Stimulated activated CD4-positive, alpha-beta T cell treated with anti-CD3 and anti-CD28 coated beads, TNF-alpha, amount 100 ng/mL, for 24 hours (primary cell): ENCODE data around the gene LHPP.

Source experiments
- DNase-seq, 3 experiments: peaks; one replicate each; pipeline ENCODE4 v3.0.0-alpha.2; 2020; ENCODE audit warnings: low read depth in 3 of 3

Gene LHPP

DNA sequence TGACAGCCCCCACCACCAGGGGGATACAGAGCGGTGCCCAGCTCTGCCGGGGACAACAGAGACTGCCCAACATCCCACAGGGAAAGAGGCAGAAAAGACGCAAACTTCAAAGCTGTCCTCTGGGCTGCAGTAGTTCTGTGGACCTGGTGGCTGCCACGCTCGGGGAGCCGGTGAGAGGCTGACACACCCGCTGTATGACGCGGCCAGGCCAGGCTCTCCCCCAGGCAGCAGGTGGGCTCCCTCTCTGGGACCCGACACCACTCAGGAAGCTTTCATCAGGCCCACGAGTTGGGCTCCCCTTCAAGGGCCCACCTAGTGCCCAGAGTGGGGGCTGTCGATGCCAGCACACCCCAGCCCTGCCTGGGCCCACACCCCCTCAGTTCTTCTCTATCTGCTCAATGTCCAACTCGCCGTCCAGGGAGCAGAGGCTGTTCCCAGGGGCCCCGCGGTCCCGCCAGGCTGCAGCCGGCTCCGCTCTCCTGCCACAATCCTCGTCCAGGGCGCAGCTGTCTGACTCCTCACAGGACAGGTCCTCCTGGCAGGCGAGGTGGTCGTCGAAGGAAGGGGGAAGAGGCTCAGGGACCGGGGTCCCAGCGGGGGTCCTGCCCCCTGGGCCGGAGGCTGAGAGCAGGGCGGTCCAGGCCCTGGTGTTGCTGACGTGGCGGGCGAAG, 161.4 kb downstream of the LHPP start:
- no peak for DNase-seq

DNA sequence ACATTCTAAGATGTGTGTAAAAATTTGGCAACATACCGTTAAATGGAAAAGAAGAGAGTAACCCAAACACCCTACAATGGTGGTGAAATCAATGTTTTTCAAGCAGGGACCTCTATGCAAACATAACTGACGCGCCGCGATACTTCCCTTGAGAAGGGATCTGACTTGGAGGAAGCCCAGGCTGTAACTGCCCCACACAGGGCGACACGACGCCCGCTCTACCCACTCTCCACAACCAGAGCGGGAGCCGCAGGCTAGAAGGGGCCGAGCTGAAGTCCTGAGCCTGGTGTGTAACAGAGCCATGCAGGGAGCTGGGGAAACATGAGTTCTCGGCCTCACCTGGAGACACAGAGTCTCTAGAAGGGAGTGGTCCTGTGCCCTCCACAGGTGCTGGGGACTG, 162.4 kb downstream of the LHPP start:
- no peak for DNase-seq

DNA sequence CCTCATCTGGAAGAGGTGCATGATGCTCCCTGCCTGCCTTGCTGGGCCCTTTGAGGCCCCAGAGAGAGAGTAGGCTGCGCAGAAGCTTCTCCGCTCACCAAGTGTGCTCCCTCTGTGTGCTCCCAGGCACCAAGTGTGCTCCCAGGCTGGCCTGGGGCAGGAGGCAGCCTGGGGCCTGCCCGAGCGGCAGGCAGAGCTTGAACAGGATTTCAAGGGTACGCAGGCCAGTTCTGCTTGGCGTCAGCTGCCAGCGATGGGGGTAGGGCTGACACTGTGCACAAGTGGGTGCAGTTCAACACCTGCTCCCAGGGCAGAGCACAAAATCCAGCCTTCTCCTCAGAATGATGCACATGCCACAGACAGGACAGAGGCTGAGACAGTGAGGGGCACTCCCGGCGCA, 162.8 kb downstream of the LHPP start:
- DNase-seq = no peak

DNA sequence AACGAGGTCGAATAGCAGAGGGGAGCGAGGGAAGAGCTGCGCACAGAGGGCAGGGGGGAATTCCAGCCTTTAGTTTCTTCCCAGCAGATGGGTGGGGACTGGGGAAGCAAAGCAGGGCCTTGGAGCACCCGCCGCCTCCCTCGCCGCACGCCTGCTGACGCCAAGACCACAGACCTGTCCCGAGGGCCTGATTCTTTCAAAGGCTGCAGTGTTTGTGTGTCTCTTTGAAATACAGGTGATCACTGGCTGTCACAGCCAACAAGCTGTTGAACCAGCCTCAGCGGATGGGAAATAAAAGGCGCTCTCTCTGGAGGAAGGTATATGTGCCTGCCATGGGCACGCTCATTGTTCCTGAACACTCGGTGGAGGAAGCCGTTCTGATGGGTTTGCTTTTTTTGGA, 163.3 kb downstream of the LHPP start:
- DNase-seq = no peak

DNA sequence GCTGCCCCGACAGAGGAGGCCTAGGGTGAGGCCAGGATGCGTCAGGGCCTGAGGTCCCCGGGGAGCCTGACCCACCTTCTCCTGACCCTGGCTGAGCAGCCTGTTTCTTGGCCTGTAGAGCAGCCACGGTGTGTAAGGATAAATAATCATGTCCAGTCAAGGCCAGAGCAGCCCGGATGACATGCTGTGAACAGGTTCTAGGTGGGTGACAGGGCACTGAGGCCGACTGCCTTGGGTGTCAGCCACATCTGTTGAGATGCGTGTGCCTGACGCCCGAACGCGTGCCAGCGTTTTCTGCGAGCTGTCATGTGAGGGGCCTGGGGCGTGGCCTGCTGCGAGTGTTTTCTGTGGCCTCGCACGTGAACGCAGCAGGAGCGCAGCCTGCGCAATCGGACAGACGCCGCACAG, 164.2 kb downstream of the LHPP start:
- DNase-seq = no peak

DNA sequence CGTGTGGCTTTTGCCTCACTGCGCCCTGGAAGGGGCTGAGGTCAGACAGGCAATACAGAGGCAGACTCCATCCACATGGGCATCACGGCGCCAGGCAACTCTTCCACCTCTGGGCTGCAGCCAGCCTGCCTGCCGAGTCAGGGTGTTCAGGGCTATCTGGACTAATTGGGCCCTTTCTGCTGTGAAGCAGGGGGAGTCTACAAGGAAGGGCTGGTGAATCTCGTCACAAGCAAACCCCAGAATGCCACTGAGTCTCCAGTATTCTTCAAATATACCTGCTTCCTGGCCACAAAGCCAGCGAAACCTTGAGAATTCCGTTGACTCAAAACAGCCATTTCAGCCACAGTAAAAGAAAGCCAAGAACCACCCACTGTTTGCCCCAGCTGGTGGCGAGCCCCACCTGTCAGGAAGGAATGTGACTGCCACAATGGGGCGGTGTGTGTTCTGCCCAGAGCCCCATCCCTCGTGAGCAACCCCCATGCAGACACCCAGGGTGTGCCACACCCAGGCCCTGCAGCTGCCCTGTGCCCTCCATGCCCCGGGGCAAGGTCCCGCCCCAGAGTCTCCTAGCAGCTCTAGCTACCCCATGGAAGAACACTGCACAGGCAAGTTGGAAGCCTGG, 165.2 kb downstream of the LHPP start:
- DNase-seq = peak; percentile 22 to 63 (median 26)

DNA sequence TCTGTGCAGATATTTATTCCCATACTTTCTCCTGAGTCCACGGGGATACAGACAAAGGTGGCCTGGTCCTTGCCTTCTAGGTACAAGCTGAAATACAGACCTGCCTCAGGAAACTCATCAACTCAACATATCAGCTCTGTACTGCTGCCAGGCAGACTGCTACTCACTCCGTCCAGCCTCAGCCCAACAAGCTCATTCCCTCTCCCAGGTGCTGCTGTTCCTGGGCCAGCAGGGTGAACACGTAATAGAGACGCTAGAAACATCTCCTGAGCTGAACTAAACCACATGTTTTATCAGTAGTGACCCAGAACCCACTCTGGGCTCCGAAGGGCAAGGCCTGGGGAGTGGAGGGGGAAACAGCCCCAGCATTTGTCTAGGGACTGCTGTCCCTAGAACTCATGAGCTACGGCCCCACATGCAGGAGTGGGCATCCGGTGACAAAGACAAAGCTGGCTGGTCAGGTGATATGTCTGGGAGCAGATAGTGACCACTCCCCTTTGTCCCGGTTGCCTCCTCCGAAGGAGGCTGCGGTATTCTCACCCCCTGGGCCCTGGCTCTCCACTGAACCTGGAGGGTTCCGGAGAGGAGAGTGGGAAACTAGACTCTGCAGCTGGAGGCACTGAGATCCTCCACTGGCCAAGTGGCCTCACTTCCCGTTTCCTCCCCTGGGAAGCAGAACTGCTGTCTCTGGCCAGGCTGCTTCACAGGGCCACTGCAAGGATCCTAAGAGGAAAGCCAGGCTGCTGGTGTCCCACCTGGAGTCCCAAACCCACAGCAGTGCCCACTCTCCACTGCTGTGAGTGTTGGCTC, 166.4 kb downstream of the LHPP start:
- DNase-seq = no peak

DNA sequence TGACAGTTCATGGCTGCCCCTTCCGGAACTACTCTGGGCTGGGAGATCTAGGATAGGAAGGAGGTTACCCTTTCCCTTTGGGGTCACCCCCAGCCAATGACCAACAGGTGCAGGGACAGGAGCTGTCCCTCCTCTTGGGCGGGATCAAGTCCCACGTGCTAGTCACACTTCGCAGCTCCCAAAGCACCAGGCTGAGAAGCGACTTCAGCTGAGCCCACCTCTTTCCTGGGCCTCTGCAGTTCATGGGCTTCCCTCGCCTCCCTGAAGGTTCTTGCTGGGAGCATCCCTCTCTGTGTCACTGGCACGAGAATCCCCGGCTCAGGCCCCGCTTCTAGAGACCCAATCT, 167.0 kb downstream of the LHPP start:
- DNase-seq = no peak

DNA sequence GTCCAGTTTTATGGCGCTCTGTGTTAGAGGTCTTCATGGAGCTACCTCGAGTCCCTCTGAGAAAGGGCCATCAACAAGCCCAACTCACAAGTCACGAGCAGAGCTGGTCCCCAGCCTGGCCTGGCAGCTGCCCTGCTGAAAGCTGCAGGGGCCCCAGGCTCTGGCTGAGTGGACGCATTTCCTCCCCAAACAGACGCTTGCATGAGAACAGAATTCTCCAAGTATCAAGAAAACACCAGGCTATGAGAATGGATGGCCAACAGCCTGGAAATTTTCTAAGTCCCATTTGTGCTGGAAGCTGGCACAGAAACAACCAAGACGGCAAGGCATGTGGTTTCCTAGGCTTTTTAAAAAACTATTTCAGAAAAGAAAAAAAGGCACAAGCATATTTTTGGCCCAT, 167.8 kb downstream of the LHPP start:
- DNase-seq = no peak

DNA sequence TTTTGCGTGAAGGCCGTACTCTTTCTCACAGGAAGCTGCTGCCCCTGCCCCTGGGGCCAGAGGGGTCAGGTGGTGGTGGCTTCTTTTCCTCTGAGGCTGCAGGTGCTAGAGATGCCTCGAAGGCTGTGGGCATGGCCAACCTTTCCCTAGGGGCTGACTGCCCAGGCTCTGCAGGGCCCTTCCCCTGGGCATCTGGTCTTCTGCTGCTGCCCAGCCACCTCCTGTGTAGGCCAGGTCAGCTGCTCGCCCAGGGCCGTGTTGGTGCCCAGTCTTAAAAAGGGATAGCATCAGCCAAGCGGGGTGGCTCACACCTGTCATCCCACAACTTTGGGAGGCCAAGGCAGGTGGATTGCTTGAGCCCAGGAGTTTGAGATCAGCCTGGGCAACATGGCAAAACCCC, 168.2 kb downstream of the LHPP start:
- DNase-seq = no peak

DNA sequence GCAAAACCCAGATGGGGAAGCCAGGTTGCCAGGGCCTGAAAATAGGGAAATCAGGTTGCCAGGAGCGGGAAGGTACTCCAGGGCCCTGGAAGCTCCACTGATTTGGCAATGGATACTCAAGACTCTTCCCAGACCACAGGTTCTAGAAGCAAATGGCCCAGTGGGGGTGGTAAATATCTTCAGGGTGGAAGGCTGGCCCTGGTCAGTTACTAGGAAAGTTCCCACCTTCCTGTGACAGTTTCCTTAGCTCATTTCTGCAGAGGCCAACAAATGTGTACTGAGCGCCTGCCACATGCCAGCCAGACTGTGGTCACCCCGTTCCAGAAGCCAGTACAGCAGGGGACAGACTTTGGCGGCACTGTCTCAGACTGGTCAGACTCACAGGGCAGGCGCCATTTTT, 168.9 kb downstream of the LHPP start:
- DNase-seq = no peak

DNA sequence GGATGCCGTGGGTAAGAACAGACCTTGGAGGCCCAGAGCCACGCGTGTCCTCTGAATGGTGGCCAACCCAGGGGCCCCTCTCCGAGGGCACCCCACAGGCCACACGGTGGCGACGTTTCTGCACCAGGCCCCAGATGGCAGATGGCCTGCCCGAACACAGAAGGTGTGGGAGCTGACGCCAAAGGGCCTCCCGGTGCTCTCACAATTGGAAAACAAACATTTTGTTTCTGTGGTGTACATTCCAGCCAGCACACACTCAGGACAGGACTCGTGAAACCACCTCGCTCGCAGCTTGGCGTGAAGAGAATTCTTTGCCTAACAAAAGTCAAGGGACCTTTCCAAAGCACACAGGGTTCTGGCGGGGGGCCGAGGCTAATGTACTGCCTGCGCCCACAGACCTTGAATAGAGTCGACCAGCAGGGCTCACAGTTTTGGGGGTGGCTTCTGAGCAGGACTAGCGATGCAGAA, 170.5 kb downstream of the LHPP start:
- DNase-seq = no peak

DNA sequence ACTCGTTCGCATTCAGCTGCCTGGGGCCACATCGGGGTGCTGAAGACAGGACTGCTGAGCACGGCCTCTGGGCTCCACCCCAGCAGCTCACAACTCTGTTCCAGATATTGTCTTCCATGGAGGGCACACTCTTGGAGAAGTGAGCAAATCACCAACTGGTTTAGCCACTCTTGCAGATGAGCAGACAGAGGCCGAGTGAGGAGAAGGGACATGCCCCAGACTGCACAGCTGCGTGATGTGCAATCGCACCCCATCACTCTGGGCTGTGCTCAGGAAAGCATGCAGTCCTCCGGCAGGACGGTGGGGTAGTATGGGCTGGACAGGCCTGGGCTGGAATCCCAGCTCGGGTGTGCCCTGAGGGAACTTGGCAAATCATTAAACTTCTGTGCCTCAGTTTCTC, 170.9 kb downstream of the LHPP start:
- no peak for DNase-seq

DNA sequence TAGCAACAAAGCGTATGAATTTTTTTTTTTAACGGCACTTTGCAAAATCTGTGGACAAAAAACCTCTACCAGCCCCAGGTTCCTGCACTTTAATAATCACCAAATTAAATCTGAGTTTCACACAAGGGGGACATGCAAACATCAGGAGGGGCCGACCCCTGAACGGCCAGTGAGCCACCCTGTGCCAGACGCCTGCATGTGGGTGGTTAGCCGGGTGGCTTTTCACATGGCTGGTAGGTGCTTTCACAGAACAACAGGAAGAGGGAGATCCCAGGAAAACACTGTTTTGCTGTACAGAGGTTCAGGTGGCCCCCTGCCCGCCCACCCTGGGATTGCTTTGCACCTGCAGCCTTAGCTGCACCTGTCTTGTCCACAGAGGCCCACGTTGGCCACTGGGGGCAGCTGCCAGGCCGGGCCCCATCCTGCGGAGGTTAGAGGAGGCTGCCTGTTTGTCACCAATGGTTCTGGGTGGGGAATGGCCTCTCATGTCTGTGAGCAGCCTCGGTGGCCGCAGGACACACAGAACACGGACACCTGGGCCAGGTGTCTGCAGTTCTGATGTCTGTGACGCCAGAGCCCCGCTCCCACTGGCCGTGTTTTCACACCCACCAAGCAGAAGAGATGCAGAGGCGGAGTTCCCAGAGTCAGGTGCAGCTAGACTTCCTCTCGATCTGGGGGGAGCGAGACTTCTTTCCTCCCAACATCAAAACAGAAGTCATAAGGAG, 174.8 kb downstream of the LHPP start:
- DNase-seq = no peak

DNA sequence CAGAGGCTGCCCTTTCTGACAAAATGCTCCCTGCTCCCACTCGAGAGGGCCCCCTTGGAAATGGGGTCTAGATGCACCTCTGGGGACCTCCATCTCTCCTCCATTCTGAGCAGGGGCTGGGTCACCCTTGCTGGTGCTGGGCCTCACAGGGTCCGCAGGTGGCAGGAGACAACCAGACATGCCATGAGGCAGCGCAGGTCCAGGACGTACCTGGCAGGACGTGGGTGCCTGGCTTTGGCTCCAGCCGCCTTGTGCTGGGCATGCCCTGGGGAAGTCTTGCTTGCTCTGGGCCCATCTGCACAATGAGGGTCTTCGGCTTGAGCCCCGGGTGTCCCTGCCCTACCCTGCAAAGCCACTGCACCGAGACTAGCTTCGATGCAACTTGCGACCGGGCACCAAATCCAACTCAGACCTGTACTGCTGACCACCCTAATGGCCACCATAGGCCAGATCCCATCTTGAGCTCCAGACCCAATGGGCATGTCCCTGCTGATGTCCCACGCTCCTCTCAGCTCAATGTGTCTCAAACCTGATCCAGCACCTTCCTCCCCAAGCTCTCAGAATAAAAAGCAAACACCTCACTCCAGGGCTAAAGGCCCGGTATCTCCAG, 175.6 kb downstream of the LHPP start:
- DNase-seq = no peak

DNA sequence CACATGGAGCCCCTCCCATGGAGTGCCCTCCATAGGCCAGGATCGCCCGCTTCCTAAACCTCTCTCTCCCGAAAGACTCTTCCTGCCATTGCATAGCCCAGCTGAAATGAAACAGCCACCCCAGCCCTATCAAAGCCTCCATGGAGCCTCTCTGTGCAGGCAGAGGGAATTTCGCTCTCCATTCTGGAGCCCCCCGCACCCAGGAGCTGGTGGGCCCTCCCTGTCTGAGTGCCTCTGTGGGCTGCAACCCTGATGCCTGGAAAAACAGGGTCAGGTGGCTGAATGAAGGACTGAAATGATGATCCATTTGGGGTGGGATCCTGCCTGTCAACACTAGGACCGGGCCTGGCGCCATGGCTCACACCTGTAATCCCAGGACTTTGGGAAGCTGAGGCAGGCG, 176.1 kb downstream of the LHPP start:
- DNase-seq = no peak

DNA sequence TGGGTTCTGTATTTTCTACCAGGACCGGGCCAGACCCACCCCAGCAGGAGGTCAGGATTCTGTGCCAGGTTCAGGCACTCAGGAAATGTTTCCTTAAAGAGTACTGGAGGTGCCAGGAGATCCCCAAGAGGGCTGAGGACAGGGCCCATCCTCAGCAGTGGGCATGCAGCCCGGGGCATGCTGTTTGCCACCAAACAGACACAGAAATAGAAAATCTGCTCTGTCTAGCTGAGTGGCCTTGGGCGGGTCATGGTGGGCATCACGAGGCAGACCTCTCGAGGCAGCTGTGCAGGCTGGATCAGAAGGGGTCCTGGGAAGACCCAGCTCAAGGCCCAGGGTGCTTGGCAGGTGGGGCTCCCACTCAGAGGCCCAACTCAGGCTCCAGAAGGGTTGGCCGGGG, 177.6 kb downstream of the LHPP start:
- no peak for DNase-seq

DNA sequence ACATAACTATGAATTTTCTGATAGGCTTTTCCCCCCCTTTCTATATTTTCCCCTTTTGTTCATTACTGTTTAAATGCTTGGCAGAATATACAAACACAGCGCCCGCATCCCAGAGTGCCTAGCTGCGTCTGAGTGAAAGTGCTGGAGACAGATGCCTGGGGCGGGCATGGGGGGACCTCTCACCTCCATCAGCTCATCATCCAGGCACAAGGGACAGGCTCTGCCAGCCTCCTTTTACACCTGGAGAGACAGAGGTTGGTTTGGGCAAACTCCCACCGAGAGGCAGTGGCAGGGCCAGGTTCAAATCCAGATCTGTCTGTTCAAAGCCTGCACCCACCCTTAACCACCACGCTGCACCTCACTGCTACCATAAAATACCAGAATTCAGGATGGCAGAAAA, 178.0 kb downstream of the LHPP start:
- no peak for DNase-seq

DNA sequence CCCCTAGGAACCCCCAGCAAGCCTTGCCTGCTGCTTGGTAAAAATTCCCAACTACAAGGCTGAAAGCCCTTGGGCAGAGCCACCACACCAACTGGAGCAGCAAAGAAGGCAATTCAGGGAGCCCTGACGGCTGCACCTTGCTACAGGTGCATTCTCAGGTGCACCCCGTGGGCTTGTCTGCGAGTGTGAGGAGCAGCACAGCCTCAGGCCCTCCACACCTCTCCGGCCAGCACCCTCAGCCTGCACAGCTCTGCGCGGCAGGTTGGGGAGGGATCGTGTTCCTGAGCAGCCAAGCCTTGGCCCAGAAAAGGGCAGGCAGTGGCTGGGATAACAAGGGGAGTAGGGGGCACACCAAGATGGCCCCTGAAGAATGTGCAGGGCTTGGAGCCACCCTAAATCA, 178.4 kb downstream of the LHPP start:
- no peak for DNase-seq

DNA sequence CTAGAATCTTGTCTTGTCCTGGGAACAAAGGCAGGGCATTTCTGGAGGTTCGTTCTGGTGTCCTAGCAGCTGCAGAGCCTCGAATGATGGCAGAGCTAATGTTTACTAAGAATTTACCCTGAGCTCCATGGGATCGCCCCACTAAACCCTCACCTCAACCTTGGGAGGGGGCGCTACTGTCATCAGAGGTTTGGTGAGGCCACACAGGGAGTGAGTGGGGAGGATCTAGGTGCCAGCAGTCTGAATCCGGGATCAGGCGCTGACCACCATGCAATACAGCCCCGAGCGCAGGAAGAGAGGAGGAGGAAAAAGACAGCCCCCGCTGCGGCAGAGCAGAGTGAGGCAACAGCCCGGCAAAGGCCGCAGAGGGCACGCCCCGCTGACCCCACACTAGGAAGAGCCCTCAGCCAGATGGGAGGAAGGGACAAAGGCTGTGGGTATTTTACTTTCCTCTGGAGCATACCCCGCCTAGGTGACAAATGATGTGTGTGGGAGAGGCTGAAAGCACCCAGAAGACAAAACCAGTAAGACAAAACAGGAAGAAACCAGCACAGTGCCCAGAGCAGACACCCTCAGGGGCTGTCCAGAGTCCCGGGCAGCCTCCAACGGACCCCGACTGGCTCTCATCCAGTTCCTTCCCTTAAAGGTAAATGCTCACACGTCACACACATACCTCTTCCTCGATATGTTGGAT, 179.1 kb downstream of the LHPP start:
- DNase-seq = no peak
